ENCODE measurements around the gene JARID2. TPM values are rescaled to one million over a fixed set of nuclear protein-coding genes. Genes with fewer than 3 reads are reported as not detected.

JARID2 gene
- total RNA-seq, 4 donors from 2014 or later, result 20.0 to 29.4 (median 23.9) TPM

DNA sequence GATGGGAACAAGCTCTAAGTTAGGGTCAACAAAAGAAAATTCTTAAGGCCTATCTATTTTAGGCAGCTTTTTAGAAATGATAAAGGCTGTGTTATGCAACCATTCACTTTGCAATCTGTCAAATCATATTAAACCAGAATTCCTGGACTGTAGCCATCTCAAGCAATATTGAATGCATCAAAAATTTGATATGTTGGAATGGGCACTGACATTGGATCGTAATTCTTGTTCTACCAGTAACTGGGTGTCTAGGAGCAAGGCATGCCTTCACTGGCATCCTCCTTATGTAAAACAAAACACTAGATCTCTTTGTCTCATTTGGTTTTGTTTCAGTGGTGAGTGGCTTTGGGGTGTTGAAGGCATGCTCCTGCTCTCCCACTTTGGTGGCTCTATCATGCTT is 145.6 kb downstream of the JARID2 start:
- no peak for TF ChIP-seq POLR2A (IDR thresholded peaks at IDR 0.05)
- no peak for TF ChIP-seq CTCF (IDR thresholded peaks at IDR 0.05)
- TF ChIP-seq EP300 (IDR thresholded peaks at IDR 0.05), result no peak
- TF ChIP-seq POLR2AphosphoS5 (IDR thresholded peaks at IDR 0.05), result no peak
- DNase-seq (ENCODE audit: low spot score in 2 of 2), result no peak
- Histone ChIP-seq H3K9me3 (no peaks in the 10 kb centered on the region), H3K4me1 (peaks cover 50% of the 10 kb centered on the region), H3K27me3 (no peaks in the 10 kb centered on the region), H3K27ac (no peak overlapping the region), H3K36me3 (no peaks in the 10 kb centered on the region), H3K4me3 (no peak overlapping the region)
- WGBS, result 40% methylated on average over 1 of the region's 1 CpG

- H3K4me3 ChIP-seq, result no peak overlapping the region
- H3K36me3 ChIP-seq, result no peaks in the 10 kb centered on the region
- no peak for DNase-seq (ENCODE audit: low spot score in 2 of 2)
- H3K27me3 ChIP-seq, result no peaks in the 10 kb centered on the region
- H3K4me1 ChIP-seq, result peaks cover 50% of the 10 kb centered on the region
- WGBS, result 71% methylated on average over 6 of the region's 6 CpGs
- TF ChIP-seq EP300 (IDR thresholded peaks at IDR 0.05) (no peak), POLR2AphosphoS5 (IDR thresholded peaks at IDR 0.05) (no peak), CTCF (IDR thresholded peaks at IDR 0.05) (no peak), POLR2A (IDR thresholded peaks at IDR 0.05) (no peak)
- no peaks in the 10 kb centered on the region for H3K9me3 ChIP-seq
- H3K27ac ChIP-seq, result no peak overlapping the region
These were observed 146.3 kb downstream of the JARID2 start for GRCh38 chr6:15392182-15392581.

GRCh38 chr6:15393605-15394004 is 147.7 kb downstream of the JARID2 start:
- WGBS, result 95% methylated on average over 7 of the region's 7 CpGs
- peaks cover 42% of the 10 kb centered on the region for H3K4me1 ChIP-seq
- DNase-seq (ENCODE audit: low spot score in 2 of 2), result no peak
- no peaks in the 10 kb centered on the region for H3K27me3 ChIP-seq
- no peak overlapping the region for H3K4me3 ChIP-seq
- H3K27ac ChIP-seq, result no peak overlapping the region
- H3K36me3 ChIP-seq, result no peaks in the 10 kb centered on the region
- no peaks in the 10 kb centered on the region for H3K9me3 ChIP-seq
- TF ChIP-seq POLR2AphosphoS5 (IDR thresholded peaks at IDR 0.05) (no peak), POLR2A (IDR thresholded peaks at IDR 0.05) (no peak), CTCF (IDR thresholded peaks at IDR 0.05) (no peak), EP300 (IDR thresholded peaks at IDR 0.05) (no peak)

GRCh38 chr6:15395087-15395486 is 149.2 kb downstream of the JARID2 start:
- WGBS, result 92% methylated on average over 8 of the region's 8 CpGs
- H3K27ac ChIP-seq, result no peak overlapping the region
- TF ChIP-seq CTCF (IDR thresholded peaks at IDR 0.05), result no peak
- TF ChIP-seq EP300 (IDR thresholded peaks at IDR 0.05), result no peak
- no peak for TF ChIP-seq POLR2AphosphoS5 (IDR thresholded peaks at IDR 0.05)
- TF ChIP-seq POLR2A (IDR thresholded peaks at IDR 0.05), result no peak
- H3K27me3 ChIP-seq, result no peaks in the 10 kb centered on the region
- no peak for DNase-seq (ENCODE audit: low spot score in 2 of 2)
- no peak overlapping the region for H3K4me3 ChIP-seq
- peaks cover 40% of the 10 kb centered on the region for H3K4me1 ChIP-seq
- H3K9me3 ChIP-seq, result no peaks in the 10 kb centered on the region
- no peaks in the 10 kb centered on the region for H3K36me3 ChIP-seq

DNA sequence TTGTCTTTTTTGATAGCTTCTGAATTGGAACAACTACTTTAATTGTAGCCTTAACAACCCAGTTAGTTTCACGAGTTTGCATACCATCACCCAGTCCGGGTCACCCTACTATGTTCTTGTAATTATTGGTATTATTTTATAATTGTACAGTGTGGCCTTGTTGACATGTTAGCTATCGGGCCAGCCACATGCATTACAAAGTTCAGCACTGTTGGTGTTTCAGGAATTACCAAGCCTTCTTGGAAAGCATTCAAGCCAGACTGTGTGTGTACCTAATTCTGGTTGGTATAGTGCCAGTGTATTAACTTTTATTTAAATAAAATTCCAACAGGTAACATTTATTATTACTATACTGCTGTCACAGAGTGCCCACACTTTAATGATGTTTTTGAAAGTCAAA is 150.9 kb downstream of the JARID2 start:
- no peak for TF ChIP-seq POLR2AphosphoS5 (IDR thresholded peaks at IDR 0.05)
- no peak for TF ChIP-seq EP300 (IDR thresholded peaks at IDR 0.05)
- no peak for TF ChIP-seq CTCF (IDR thresholded peaks at IDR 0.05)
- no peak for TF ChIP-seq POLR2A (IDR thresholded peaks at IDR 0.05)
- WGBS, result 65% methylated on average over 3 of the region's 3 CpGs
- H3K4me3 ChIP-seq, result no peak overlapping the region
- no peaks in the 10 kb centered on the region for H3K27me3 ChIP-seq
- no peak for DNase-seq (ENCODE audit: low spot score in 2 of 2)
- H3K4me1 ChIP-seq, result peaks cover 40% of the 10 kb centered on the region
- no peaks in the 10 kb centered on the region for H3K9me3 ChIP-seq
- H3K27ac ChIP-seq, result no peak overlapping the region
- H3K36me3 ChIP-seq, result no peaks in the 10 kb centered on the region

All from suprapubic skin (tissue), 4 donors.